Effector memory CD8-positive, alpha-beta T cell (primary cell): Measurements from ENCODE around the gene EDC4.

Source experiments
- ATAC-seq: fragments of 150-1000 bp; cut with Tn5 transposase; replicated peaks from 2 replicates; pipeline ENCODE4 v1.10.0; 2021; ENCODE audit warnings: mild to moderate bottlenecking, moderate library complexity
- DNase-seq, 3 experiments: peaks; one replicate each; pipeline ENCODE4 v3.0.0; 2021
- H3K27ac Mint-ChIP-seq, 2 donors: one replicate each; pipeline ENCODE4 v1.8.0; 2022; ENCODE audit warnings: mild to moderate bottlenecking in 2 of 2, mixed read lengths in 2 of 2, moderate library complexity in 2 of 2
- H3K27me3 Mint-ChIP-seq, 2 donors: one replicate each; pipeline ENCODE4 v1.8.0; 2022; ENCODE audit warnings: mixed read lengths in 2 of 2
- H3K36me3 Mint-ChIP-seq: one replicate; pipeline ENCODE4 v1.8.0; 2022; ENCODE audit warnings: mild to moderate bottlenecking, moderate library complexity, mixed read lengths; ENCODE audit not compliant: insufficient read depth
- H3K4me1 Mint-ChIP-seq, 2 donors: one replicate each; pipeline ENCODE4 v1.8.0; 2022; ENCODE audit warnings: low read depth in 2 of 2, mixed read lengths in 2 of 2
- H3K4me3 Mint-ChIP-seq, 2 donors: one replicate each; pipeline ENCODE4 v1.8.0; 2022; ENCODE audit warnings: mild to moderate bottlenecking in 2 of 2, mixed read lengths in 2 of 2, moderate library complexity in 2 of 2
- H3K9me3 Mint-ChIP-seq, 2 donors: one replicate each; pipeline ENCODE4 v1.8.0; 2022; ENCODE audit warnings: mixed read lengths in 2 of 2

EDC4 gene

DNA sequence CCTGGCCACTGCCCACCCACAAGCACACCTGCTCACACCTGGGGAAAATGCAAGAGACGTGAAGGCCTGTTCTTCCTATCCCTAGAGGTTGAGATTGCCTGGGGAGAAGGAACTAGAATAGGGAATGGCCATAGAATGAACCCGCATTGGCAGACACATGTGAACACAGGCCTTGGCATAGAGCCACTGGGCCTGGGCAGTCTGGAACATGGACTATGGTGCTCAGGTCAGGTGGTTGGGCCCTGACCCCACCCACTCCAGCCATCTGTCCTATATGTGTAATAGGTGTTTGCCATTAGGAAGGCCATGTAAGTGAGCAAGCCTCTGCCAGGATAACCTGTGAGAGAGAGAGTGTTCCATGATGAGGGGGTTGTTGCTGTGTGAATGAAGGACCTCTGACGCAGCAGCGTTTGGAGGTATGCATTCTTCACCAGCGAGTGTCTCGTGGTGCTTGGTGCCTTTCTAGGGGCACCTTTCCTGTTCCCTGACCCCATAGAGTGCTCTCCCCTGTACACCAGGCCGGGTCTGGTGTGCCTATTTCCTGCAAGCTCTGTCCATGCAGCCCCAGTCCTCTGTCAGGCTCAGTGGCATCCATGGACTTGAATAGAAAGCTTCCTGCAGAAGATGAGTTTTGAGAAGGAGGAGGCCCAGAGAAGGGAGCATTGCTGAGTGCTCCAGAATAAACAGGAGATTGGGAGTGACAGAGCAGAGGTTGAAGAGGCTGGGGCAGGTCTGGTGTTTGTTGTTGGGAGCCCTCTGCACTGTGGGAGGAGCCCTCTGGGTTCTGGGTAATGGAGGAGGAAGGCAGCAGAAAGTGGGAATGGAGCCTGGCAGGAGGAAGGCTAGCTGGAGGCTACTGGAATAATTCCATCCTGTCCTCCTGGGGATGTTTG is 43.2 kb downstream of the EDC4 start:
- no peaks in the 10 kb centered on the region for H3K9me3 Mint-ChIP-seq
- H3K27ac Mint-ChIP-seq, result no peak overlapping the region
- H3K4me3 Mint-ChIP-seq, result no peak overlapping the region
- no peak for ATAC-seq
- no peaks in the 10 kb centered on the region for H3K27me3 Mint-ChIP-seq
- peaks cover 25 to 27% of the 10 kb centered on the region in 2 donors for H3K4me1 Mint-ChIP-seq
- no peak for DNase-seq
- H3K36me3 Mint-ChIP-seq, result peaks cover 7% of the 10 kb centered on the region

DNA sequence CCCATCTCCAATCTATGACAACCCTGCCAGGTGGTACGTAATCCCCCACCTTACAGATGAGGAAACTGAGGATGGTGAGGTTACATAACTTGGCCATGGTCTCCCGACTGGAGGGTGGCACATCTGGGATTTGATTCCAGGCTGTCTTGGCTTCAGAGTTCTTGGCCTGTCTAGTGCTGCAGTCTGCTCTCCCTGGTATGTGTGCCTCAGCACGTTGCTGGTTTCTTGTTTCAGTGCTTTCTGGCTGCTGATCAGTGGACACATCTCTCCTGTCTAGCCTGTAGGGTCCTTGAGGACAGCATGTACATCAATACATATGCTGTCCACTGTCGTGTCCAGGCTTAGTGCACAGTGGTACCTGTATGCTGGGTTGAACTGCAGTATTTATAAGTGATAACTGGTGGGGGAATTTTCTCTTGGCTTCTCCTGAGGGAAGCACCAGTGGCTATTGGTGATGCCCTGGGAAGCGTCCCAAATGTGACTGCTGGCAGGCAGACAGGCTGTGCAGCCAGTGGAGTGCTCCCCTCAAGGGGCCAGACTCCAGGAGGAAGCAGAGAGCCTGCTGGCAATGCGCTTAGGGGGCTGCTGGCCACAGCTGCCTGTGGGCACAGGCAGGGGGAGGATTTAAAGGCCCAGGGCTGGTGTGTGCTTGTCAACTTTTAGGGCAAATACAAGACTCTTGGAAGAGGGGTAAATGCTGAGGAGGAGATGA is 44.4 kb downstream of the EDC4 start:
- ATAC-seq (no peak), DNase-seq (no peak)
- Mint-ChIP-seq H3K9me3 (no peaks in the 10 kb centered on the region), H3K27ac (peak overlapping the region; percentile 30 to 88), H3K4me1 (peaks cover 27 to 31% of the 10 kb centered on the region in 2 donors), H3K36me3 (no peaks in the 10 kb centered on the region), H3K27me3 (no peaks in the 10 kb centered on the region), H3K4me3 (peak overlapping the region in 1 of 2 donors; percentile 21)

DNA sequence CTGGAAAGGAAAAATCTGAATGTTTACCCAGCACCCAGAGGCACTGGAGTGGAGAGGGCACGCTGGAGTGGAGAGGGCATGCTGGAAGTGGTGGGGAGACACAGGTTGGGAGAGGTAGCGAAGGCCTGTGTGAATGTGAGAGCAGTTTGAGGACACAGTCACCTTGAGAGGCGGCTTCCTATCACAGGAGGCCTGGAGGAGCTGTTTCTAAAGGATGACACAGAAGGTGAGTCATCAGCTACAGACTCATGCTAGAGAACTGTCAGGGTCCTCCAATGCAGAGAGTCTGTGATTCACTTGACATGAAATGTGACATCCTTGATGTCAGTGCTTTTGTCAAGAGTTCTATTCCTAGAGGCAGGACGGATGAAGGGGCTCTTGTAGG is 45.0 kb downstream of the EDC4 start:
- Mint-ChIP-seq H3K4me3 (peak overlapping the region in 1 of 2 donors; percentile 21), H3K9me3 (no peaks in the 10 kb centered on the region), H3K4me1 (peaks cover 28 to 32% of the 10 kb centered on the region in 2 donors), H3K27me3 (no peaks in the 10 kb centered on the region), H3K36me3 (no peaks in the 10 kb centered on the region), H3K27ac (peak overlapping the region; percentile 30 to 88)
- ATAC-seq (no peak), DNase-seq (no peak)

DNA sequence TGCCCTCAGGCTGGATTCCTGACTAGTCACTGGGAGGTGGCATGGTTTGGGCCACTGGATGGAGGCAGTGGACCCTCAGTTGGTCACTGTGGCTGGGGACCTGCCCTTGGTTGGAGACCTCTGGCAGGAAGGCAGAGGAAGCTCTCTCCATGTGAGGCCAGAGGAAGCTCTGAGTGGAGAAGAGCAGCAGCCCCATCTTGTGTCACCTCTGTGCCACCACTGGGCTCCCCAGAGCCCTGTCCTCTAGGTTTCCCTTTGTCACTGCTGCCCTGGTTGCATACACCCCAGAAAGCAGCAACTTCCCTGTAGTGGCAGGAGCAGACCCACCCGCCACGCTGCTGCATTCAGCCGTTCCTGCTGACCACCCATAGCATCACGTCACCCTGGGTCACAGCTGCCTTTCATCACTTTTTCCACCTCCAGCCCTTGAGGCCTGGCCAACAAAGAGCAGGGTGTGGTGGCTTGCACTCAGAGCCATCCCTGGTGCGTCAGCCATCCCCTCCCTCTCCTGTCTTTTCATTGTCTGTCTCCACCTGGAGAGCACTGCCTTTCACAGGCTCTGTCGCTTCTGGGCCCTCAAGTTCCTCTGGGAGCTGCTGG is 46.9 kb downstream of the EDC4 start:
- Mint-ChIP-seq H3K4me3 (no peak overlapping the region), H3K27me3 (no peaks in the 10 kb centered on the region), H3K36me3 (no peaks in the 10 kb centered on the region), H3K27ac (peak overlapping the region; percentile 26 to 54), H3K9me3 (no peaks in the 10 kb centered on the region), H3K4me1 (peaks cover 29 to 31% of the 10 kb centered on the region in 2 donors)
- ATAC-seq (no peak), DNase-seq (no peak)

DNA sequence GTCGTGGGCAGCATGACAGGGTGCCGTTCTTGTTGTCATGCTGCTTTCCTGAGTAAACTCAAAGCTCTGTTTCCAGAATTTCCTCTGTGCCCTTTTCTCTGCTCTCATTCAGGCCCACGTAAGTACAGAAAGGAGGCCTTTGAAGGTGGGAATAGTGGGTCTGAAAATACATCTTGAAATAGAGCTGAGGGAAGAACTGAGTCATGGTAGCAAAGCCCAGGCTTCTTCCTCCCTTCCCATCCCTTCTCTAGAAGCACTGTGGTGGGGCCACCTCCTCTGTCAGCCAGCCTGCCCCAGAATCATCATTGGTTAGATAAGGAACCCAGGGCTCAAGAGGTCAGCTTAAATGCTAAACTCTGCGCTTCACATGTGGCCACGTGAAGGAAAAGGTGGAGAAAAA is 49.4 kb downstream of the EDC4 start:
- Mint-ChIP-seq H3K27ac (peak overlapping the region in 1 of 2 donors; percentile 72), H3K9me3 (no peaks in the 10 kb centered on the region), H3K4me3 (no peak overlapping the region), H3K27me3 (no peaks in the 10 kb centered on the region), H3K4me1 (peaks cover 17 to 18% of the 10 kb centered on the region in 2 donors), H3K36me3 (peaks cover 12% of the 10 kb centered on the region)
- DNase-seq, result no peak
- ATAC-seq, result no peak

DNA sequence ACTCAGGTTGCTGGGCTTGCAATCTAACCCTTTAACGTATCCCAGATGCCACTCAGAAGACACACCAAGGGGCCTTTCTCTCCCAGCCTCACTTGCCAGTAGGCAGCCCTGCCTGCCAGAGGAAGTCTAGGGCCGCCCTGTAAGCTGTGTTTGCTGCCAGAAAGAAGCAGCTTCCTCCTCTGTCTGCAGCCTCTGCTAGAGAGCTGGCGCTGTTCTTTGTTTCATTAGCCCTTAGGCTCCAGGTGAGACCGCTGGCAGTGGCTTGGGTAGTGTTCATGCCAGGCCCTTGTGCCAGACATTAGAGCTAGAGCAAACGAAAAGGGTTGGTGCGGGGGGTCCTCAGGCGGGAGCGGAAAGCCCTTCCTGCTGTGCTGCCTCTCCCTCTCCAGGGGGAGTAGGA is 49.9 kb downstream of the EDC4 start:
- ATAC-seq (no peak), DNase-seq (no peak)
- no peak overlapping the region for H3K27ac Mint-ChIP-seq
- no peaks in the 10 kb centered on the region for H3K27me3 Mint-ChIP-seq
- no peak overlapping the region for H3K4me3 Mint-ChIP-seq
- no peaks in the 10 kb centered on the region for H3K9me3 Mint-ChIP-seq
- peaks cover 13% of the 10 kb centered on the region for H3K36me3 Mint-ChIP-seq
- H3K4me1 Mint-ChIP-seq, result peaks cover 12 to 13% of the 10 kb centered on the region in 2 donors

DNA sequence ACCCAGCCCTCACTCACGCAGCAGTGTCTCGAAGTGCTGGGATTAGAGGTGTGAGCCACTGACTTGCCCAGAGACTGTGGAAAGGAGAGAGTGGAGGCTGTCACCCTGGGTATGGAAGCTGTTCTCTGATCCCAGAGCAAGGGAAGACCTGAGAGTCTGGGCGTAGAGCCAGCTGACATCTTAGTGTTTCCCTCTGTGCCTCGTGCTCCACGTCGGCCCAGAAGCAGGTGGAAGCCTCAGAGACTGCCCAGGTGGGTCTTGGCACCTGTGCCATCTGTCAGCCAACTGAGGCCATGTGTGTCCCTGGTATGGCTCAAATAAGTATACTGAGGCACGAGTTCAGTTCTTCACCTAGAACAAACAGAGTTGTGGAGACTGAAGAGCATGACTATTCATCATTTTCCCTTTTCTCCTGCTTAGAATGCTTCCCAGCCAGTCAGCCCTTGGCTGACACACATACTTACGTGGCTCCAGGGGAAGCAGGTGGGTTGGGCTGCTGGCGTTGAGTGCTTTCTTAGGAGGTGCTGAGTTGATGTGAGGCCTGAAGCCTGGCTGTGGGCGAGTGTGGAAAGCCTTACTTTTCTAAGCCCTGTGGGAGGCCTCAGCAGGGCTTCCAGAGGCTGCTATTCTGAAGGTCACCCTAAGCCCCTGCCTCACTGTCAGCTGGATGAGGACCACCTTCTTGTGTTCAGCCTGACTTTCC is 50.7 kb downstream of the EDC4 start:
- ATAC-seq, result no peak
- H3K4me3 Mint-ChIP-seq, result no peak overlapping the region
- peaks cover 21% of the 10 kb centered on the region for H3K36me3 Mint-ChIP-seq
- H3K27me3 Mint-ChIP-seq, result no peaks in the 10 kb centered on the region
- H3K27ac Mint-ChIP-seq, result peak overlapping the region in 1 of 2 donors; percentile 29
- H3K4me1 Mint-ChIP-seq, result peaks cover 11 to 16% of the 10 kb centered on the region in 2 donors
- H3K9me3 Mint-ChIP-seq, result no peaks in the 10 kb centered on the region
- DNase-seq, result no peak

DNA sequence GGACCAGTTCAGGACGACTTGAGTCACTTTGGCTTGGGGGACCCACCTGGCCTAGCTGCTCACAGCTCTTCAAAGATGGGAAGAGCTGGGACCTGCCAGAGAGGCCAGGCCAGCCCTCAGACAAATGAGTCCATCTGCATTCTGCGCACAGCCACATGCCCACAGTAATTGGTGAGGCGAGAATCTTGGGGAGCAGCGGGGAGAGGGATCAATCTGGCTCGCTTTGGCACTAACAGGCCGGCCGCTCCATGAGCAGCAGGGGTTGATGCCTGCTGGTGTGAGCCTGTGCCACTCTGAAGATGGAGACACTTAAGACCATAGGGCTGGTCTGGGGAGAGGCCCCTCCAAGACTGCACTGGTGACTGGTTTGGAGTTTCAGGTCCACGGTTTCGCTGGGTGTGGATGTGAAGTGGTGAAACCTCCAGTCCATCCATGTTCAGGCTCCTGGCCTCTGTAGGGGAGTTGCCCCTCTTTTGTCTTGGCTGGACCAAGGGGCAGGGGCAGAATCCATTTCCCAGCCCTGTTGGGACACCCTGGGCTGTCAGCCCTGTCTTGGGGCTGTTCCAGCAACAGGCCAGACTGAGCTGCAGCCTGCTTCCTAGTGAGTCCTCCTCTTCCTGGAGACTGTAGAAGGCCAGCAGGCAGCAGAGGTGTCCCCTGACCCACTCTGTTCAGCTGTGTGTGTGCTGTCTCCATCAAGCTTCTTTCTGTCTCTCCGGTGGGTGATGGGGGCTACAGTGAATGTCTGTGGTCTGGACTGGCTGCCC is 51.5 kb downstream of the EDC4 start:
- Mint-ChIP-seq H3K4me3 (no peak overlapping the region), H3K27me3 (no peaks in the 10 kb centered on the region), H3K4me1 (peaks cover 11 to 16% of the 10 kb centered on the region in 2 donors), H3K9me3 (no peaks in the 10 kb centered on the region), H3K27ac (peak overlapping the region in 1 of 2 donors; percentile 29), H3K36me3 (peaks cover 21% of the 10 kb centered on the region)
- no peak for DNase-seq
- no peak for ATAC-seq

DNA sequence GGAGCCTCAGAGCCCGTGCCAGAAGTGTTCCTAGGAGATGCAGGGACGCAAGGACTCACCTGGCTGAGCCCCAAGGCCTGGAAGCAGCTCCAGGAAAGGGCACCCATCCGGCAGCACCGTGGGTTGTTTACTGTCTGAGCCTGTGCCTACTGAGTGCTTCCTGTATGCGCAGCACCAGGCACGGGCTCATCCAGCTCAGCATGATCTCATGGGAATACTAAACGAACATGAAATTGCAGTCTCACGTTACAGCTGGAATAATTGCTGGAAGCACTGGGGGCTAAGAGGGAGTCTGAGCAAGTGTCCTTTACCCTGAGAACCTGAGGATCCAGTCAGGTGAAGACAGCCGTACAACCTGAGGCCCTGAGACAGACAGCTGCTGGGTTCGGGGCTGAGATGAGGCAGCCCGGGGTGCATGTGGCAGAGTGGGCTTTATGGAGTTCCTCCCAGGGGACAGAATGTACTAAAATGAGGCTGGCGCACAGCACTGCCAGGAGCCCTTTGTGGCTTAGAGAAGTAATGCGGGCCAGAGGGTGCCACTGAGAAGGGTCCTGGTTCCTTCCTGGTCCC is 53.4 kb downstream of the EDC4 start:
- H3K4me3 Mint-ChIP-seq, result no peak overlapping the region
- no peaks in the 10 kb centered on the region for H3K27me3 Mint-ChIP-seq
- H3K36me3 Mint-ChIP-seq, result peaks cover 28% of the 10 kb centered on the region
- no peaks in the 10 kb centered on the region for H3K9me3 Mint-ChIP-seq
- H3K27ac Mint-ChIP-seq, result peak overlapping the region; percentile 65 to 77
- ATAC-seq (no peak), DNase-seq (no peak)
- H3K4me1 Mint-ChIP-seq, result peaks cover 11 to 13% of the 10 kb centered on the region in 2 donors

DNA sequence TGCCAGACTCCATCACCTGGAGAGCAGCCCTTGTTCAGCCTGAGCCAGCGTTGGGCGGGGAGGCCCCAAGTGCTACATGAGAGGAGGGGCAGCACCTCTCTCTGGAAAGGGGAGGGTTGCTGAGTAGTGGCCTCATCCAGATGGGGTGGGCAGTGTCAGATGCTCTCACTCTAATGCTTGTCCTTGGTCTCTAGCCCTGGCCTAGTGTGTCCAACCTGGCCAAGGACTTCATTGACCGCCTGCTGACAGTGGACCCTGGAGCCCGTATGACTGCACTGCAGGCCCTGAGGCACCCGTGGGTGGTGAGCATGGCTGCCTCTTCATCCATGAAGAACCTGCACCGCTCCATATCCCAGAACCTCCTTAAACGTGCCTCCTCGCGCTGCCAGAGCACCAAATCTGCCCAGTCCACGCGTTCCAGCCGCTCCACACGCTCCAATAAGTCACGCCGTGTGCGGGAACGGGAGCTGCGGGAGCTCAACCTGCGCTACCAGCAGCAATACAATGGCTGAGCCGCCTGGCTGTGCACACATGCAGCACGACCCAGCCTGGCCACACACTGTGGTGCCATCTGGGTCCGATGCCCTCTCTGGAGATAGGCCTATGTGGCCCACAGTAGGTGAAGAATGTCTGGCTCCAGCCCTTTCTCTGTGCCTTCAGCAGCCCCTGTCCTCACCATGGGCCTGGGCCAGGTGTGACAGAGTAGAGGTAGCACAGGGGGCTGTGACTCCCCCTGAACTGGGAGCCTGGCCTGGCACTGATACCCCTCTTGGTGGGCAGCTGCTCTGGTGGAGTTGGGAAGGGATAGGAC is 54.5 kb downstream of the EDC4 start:
- DNase-seq (no peak), ATAC-seq (no peak)
- no peaks in the 10 kb centered on the region for H3K9me3 Mint-ChIP-seq
- peak overlapping the region in 1 of 2 donors; percentile 46 for H3K27ac Mint-ChIP-seq
- no peaks in the 10 kb centered on the region for H3K27me3 Mint-ChIP-seq
- peaks cover 29% of the 10 kb centered on the region for H3K36me3 Mint-ChIP-seq
- H3K4me1 Mint-ChIP-seq, result peaks cover 6 to 13% of the 10 kb centered on the region in 2 donors
- no peak overlapping the region for H3K4me3 Mint-ChIP-seq

DNA sequence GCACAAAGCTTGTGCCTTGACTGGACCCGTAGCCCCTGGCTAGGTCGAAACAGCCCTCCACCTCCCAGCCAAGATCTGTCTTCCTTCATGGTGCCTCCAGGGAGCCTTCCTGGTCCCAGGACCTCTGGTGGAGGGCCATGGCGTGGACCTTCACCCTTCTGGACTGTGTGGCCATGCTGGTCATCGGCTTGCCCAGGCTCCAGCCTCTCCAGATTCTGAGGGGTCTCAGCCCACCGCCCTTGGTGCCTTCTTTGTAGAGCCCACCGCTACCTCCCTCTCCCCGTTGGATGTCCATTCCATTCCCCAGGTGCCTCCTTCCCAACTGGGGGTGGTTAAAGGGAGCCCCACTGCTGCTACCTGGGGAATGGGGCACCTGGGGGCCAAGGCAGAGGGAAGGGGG is 55.3 kb downstream of the EDC4 start:
- H3K4me3 Mint-ChIP-seq, result no peak overlapping the region
- no peak for ATAC-seq
- H3K27ac Mint-ChIP-seq, result peak overlapping the region; percentile 38 to 79
- H3K36me3 Mint-ChIP-seq, result peaks cover 37% of the 10 kb centered on the region
- H3K27me3 Mint-ChIP-seq, result no peaks in the 10 kb centered on the region
- DNase-seq, result no peak
- H3K4me1 Mint-ChIP-seq, result peaks cover 5 to 10% of the 10 kb centered on the region in 2 donors
- H3K9me3 Mint-ChIP-seq, result no peaks in the 10 kb centered on the region
